ENCODE results near the gene RRAD.
A peak's percentile ranks its signal among the peaks of the same experiment; 100 is the strongest.

Gene RRAD

GRCh38 chr16:66881014-66881417, 44.3 kb downstream of the RRAD start:
- H2AFZ ChIP-seq (ENCODE audit: low read depth, low read length): peak overlapping the region; percentile 63
- H3K27me3 ChIP-seq (ENCODE audit: insufficient read depth, low read length): no peaks in the 10 kb centered on the region
- peak overlapping the region; percentile 75 for H3K4me3 ChIP-seq (ENCODE audit: low read length)
- H3K9me3 ChIP-seq (ENCODE audit: low read length): no peaks in the 10 kb centered on the region
- H3K36me3 ChIP-seq (ENCODE audit: insufficient read depth, low read length): peaks cover 16% of the 10 kb centered on the region
- no peaks in the 10 kb centered on the region for H3K4me1 ChIP-seq (ENCODE audit: insufficient read depth, low read length)

DNA sequence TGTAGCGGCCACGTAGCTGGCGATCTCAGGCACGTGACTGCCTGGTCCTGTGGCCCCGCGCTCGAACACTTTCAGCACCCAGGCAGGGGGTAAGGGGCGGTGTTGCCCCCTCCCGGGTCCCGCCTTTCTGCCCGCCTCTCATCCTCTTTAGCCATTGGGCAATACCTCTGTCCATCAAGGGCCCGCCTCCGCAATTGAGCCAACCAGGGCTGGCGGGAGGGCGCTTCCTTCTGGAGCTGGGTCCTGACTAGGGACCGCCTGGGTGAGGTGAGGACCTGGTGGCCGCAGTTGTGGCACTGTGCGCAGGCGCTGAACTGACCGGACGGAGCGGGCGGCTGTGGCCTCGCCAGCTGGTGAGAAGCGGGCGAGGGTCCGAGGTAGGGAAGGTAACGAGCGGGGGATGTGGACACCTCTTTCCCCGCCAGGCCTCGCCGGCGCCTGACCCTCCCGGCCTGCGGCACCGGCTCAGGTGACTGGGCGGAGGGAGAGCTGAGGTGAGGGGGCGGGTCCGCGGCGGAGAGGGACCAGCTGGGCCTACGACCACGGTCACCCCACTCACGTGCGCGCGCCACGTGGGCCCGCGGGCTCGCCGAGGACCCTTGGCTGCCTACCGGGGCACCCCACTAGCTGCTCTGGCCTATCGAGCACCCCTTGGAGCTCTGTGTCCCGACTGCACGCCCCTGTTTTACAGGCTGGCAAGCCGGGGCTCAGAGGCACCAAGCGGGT, 44.9 kb downstream of the RRAD start, which contains the start of gene PDP2:
Gene PDP2 (plus strand): TSS at position 228 of the 726 bp plus-strand sequence. CDS start 3,770 bp downstream, outside the sequence.
- Histone ChIP-seq H3K27me3 (ENCODE audit: insufficient read depth, low read length) (no peaks in the 10 kb centered on the region), H2AFZ (ENCODE audit: low read depth, low read length) (peak within 1 kb of the TSS; percentile 63), H3K36me3 (ENCODE audit: insufficient read depth, low read length) (peaks cover 14% of the 10 kb centered on the region), H3K4me3 (ENCODE audit: low read length) (peak within 1 kb of the TSS; percentile 75), H3K9me3 (ENCODE audit: low read length) (no peaks in the 10 kb centered on the region), H3K4me1 (ENCODE audit: insufficient read depth, low read length) (no peaks in the 10 kb centered on the region)

DNA sequence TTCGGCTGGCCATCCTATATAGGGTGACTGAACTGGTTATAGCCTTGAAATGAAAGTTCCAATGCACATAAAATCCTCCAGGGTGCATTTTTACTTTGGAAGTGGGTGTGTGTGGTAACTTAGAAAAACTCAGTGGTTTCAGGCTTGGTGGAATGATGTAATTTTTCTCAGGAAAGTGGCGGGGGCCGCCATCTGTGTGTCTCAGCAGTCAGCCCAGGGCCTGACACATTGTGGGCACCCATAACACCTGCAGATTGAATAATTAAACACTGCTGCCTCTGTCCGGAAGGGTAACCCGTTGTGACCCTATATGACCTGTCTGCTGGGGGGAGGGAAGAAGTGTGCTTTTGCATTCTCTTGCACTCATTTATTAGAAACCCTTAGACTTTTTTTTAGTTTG, 47.3 kb downstream of the RRAD start:
- no peaks in the 10 kb centered on the region for H3K36me3 ChIP-seq (ENCODE audit: insufficient read depth, low read length)
- H3K9me3 ChIP-seq (ENCODE audit: low read length): no peaks in the 10 kb centered on the region
- H3K4me3 ChIP-seq (ENCODE audit: low read length): no peak overlapping the region
- no peak overlapping the region for H2AFZ ChIP-seq (ENCODE audit: low read depth, low read length)
- peaks cover 11% of the 10 kb centered on the region for H3K4me1 ChIP-seq (ENCODE audit: insufficient read depth, low read length)
- no peaks in the 10 kb centered on the region for H3K27me3 ChIP-seq (ENCODE audit: insufficient read depth, low read length)

- no peaks in the 10 kb centered on the region for H3K36me3 ChIP-seq (ENCODE audit: insufficient read depth, low read length)
- no peaks in the 10 kb centered on the region for H3K9me3 ChIP-seq (ENCODE audit: low read length)
- no peak overlapping the region for H3K4me3 ChIP-seq (ENCODE audit: low read length)
- peaks cover 16% of the 10 kb centered on the region for H3K4me1 ChIP-seq (ENCODE audit: insufficient read depth, low read length)
- H3K27me3 ChIP-seq (ENCODE audit: insufficient read depth, low read length): peaks cover 5% of the 10 kb centered on the region
- no peak overlapping the region for H2AFZ ChIP-seq (ENCODE audit: low read depth, low read length)
These were observed 51.1 kb downstream of the RRAD start for GRCh38 chr16:66874079-66874775.

GRCh38 chr16:66873685-66874055, 51.7 kb downstream of the RRAD start:
- Histone ChIP-seq H3K4me3 (ENCODE audit: low read length) (no peak overlapping the region), H2AFZ (ENCODE audit: low read depth, low read length) (no peak overlapping the region), H3K9me3 (ENCODE audit: low read length) (no peaks in the 10 kb centered on the region), H3K4me1 (ENCODE audit: insufficient read depth, low read length) (peaks cover 16% of the 10 kb centered on the region), H3K36me3 (ENCODE audit: insufficient read depth, low read length) (no peaks in the 10 kb centered on the region), H3K27me3 (ENCODE audit: insufficient read depth, low read length) (peaks cover 5% of the 10 kb centered on the region)

- peak overlapping the region; percentile 33 for H2AFZ ChIP-seq (ENCODE audit: low read depth, low read length)
- H3K9me3 ChIP-seq (ENCODE audit: low read length): no peaks in the 10 kb centered on the region
- peaks cover 16% of the 10 kb centered on the region for H3K4me1 ChIP-seq (ENCODE audit: insufficient read depth, low read length)
- H3K27me3 ChIP-seq (ENCODE audit: insufficient read depth, low read length): peaks cover 5% of the 10 kb centered on the region
- peak overlapping the region; percentile 35 for H3K4me3 ChIP-seq (ENCODE audit: low read length)
- H3K36me3 ChIP-seq (ENCODE audit: insufficient read depth, low read length): no peaks in the 10 kb centered on the region
These were observed 52.2 kb downstream of the RRAD start for GRCh38 chr16:66872943-66873684.

DNA sequence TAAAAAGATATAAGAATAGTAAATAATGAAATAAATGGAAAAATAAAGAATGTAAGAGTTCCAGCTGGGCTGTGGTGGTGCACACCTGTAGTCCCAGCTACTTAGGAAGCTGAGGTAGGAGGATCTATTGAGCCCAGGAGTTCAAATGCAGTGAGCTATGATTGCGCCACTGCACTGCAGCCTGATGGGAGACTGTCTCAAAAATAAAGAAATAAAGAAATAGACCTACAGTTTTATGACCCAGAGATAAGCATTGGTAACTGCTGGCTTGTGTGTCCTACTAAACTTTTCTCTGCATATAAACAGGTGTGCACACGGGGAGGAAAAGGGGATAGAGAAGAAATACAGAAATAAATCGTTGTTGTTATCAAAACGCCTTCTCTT, 52.8 kb downstream of the RRAD start:
- Histone ChIP-seq H3K4me1 (ENCODE audit: insufficient read depth, low read length) (peaks cover 16% of the 10 kb centered on the region), H2AFZ (ENCODE audit: low read depth, low read length) (peak overlapping the region; percentile 33), H3K27me3 (ENCODE audit: insufficient read depth, low read length) (peaks cover 5% of the 10 kb centered on the region), H3K36me3 (ENCODE audit: insufficient read depth, low read length) (no peaks in the 10 kb centered on the region), H3K9me3 (ENCODE audit: low read length) (no peaks in the 10 kb centered on the region), H3K4me3 (ENCODE audit: low read length) (peak overlapping the region; percentile 35)

- H3K9me3 ChIP-seq (ENCODE audit: low read length): no peaks in the 10 kb centered on the region
- no peak overlapping the region for H3K4me3 ChIP-seq (ENCODE audit: low read length)
- peaks cover 16% of the 10 kb centered on the region for H3K4me1 ChIP-seq (ENCODE audit: insufficient read depth, low read length)
- H3K36me3 ChIP-seq (ENCODE audit: insufficient read depth, low read length): no peaks in the 10 kb centered on the region
- H2AFZ ChIP-seq (ENCODE audit: low read depth, low read length): no peak overlapping the region
- peaks cover 5% of the 10 kb centered on the region for H3K27me3 ChIP-seq (ENCODE audit: insufficient read depth, low read length)
These were observed 53.5 kb downstream of the RRAD start for GRCh38 chr16:66871840-66872239.
